Amniotic stem cell (primary cell): ENCODE results near the gene MT1H.
"Not testable (repeated sequence)": the region's sequence is repeated elsewhere in the genome, so short reads cannot be mapped to it uniquely, and the experiment has no call there.

ENCODE experiments used
- DNase-seq: peaks from one replicate; lab custom pipeline; 2025; lab: John Stamatoyannopoulos, UW

Gene MT1H

DNA sequence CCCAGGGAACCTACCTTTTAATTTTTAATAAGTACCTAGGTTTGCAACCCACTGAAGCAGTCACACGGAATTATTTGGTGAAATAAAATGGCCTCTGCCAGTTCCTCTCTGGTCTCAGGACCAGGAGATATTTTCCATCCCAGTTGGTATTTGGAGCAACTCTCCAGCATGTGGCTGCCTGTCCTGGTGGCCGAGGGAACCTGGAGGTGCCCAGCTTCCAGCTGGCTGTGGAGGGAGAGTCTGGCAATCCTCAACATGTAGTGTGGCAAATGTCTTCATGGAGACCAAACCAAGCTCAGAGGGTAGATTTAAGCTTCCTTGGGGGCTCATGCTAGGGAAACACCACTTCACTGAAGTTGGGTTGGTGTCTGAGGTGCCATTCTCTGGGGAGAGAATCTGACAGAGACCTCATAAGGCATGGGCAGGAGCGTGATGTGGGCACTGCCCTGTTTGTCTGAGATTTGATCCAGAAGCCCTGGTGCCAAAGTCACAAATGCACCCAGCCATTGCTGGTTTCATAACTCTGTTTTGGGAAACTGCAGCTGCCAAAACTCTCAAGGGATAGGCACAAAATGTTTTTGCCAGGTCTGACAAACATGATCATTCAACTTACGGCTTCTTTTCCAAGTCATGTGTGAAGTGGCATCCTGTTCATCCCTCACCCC, 15.4 kb downstream of the MT1H start:
- DNase-seq = no peak

DNA sequence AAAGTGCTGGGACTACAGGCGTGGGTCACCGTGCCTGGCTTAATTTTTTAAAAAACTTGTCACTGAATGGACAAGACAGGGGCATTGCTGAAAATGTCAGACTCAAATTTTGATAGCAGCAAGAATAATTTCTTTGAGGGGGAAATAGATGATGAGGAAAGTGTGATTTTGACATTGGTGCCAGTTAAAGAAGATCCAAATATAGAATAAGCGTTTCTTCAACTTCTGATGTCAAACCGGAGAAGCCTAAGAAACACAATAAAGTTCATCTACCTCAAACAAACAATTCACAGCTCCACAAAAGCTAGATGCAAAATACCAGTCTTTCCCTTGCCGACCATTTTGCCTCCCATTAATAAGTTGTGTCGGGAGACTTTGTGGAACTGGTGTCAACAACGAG, 17.1 kb downstream of the MT1H start:
- no peak for DNase-seq

DNA sequence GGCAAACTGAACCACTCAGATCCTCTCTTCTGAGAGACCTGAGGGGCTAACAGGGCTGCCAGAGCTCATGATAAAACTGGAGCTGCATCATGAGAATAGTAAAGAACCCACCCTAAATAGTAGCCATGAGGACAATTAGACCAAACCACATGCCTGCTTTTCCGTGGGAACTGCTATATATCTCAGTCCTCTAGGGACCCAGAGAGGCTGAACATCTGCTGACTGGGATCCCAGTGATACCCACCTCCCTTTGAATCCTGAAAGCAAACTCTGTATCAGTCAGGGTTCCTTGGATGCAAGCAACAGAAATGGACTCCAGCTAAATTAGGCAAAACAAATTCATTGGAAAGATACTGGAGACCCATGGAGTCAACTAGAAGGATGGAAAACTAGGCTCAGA, 19.1 kb downstream of the MT1H start:
- DNase-seq = no peak

DNA sequence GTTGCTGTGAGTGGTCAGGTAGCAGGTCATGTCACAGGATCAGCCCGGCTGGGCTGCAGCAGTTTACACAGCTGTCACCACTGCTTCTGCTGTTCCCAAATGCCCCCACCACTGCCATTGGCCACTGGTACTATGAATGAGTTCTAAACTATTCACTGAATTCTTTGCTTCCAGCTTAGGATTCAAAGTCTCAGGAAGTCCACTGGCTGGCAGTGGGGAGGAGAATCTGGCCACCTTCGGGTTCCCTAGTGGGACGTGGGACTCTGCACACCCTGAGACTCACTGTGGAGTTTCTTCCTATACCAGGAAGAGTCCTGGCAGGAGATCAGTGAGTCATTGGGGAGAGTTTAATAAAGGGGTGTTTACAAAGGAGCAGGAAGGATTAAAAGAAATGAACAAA, 19.6 kb downstream of the MT1H start:
- no peak for DNase-seq

DNA sequence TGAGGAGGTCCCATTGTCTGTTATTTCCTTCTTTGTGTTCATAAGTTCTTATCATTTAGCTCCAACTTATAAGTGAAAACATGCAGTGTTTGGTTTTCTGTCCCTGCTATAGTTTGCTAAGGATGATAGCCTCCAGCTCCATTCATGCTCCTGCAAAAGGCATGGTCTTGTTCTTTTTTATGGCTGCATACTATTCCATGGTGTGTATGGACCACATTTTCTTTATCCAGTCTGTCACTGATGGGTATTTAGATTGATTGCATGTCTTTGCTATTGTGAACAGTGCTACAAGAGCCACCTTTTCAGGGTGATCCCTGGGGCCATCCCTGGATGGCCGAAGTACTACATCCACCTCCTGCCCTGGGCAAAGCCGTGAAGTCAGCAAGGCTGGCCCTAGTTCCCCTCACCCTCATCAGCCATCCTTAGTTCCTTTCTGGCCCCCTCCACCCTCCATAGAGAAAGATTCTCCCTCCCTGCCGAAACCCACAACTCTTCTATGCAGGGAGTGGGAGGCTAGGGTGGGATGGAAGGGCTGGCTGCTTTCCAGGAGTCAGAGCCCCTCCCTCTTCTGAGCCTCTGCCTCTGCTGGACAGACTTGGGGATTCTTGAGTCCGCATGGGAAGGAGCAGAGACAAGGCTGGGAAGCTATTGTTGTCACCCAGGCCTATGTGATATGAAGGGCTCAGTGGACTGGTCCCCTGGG, 21.0 kb downstream of the MT1H start:
- DNase-seq = no peak

DNA sequence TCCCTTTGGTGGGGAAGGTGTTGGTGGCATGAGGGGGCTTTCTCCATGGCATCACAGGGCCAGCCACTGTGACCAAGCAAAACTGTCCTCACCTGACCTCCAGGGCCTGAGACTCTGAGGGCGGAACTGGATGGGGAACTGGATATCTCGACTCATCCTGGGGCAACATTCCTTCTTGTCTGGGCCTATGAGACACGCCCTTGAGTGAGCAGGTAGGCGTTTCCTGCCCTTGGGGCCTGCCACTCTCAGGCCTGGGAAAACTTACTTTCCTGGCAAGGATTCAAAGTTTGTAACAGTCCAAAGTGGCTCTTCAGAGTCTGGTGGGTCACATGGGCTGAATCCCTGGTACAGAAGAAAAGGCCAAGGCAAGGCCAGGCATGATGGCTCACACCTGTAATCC, 22.3 kb downstream of the MT1H start:
- DNase-seq = no peak

DNA sequence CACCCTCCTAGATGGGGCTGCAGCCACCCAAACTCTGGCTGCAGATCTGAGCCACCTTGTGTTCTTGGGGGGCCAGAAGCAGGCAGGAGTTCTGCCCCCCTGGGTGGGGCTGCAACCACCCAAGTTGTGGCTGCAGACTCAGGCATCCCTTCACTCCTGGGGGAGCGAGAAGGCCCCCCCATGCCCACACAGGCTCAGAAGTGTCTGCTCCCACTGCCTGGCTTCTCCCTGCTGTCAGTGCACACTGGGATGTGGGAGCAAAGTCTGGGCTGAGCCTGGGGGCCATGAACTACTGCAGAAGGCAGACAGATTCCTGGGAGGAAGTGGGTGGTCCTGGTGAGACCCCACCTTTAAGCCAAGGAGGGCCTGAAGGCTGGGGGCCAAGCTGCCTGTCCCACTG, 25.6 kb downstream of the MT1H start:
- DNase-seq = no peak

DNA sequence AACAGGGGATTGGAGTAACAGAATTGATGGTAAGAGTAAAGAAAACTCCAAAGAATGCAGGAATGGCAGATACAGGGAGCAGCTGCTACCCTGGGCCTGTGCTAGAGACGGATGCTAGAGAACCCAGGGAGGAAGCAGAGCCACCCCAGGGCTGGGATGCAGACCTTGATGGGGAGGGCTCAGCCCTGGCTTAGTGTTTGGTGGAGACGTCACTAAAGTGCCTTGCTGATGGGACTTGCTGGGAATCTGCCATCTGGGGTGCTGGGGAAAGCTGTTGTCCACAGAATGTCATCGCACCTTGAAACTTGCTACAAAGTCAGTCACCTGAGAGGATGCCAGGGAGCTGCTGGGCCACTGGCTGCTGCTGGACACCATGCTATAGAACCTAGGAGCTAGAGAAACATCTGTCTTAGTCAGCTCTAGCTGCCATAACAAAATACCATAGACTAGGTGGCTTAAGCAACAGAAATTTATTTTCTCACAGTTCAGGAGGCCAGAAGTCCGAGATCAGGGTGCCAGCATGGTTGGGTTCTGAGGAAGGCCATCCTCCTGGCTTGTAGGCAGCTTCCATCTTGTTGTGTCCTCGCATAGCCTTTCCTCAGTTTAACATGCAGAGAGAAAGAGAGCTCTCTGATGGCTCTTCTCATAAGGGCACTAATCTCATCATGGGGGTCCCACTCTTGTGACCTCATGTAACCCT, 28.0 kb downstream of the MT1H start:
- no peak for DNase-seq

DNA sequence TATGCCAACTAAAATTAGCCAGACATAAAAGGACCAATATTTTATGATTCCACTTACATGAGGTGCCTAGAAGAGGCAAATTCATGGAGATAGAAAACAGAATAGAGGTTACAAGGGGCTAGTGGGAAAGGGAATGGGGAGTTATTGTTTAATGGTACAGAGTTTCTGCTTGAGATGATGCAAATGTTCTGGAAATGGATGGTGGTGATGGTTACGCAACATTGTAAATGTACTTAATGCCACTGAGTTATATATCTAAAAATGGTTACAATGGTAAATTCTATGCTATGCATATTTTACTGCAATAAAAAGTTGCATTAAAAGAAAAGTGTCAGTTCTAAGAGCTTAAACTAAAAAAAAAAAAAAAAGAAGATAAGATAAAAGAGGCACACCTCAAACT, 30.6 kb downstream of the MT1H start:
- no peak for DNase-seq

DNA sequence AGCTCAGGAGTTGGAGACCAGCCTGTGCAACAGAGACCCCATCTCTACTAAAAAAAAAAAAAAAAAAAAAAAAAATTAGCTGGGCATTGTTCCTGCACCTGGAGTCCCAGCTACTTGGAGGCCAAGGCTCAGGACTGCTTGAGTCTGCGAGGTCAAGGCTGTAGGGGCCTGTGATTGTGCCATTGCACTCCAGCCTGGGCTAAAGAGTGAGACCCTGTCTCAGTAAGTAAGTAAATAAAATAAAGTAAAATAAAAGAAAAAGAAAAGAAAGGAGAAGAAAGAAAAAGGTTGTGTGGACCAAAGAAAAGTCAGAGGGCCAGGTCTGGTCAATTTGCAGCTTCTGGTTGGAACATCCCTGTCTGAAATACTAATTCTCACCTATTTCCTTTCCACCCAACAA, 31.0 kb downstream of the MT1H start:
- no peak for DNase-seq

DNA sequence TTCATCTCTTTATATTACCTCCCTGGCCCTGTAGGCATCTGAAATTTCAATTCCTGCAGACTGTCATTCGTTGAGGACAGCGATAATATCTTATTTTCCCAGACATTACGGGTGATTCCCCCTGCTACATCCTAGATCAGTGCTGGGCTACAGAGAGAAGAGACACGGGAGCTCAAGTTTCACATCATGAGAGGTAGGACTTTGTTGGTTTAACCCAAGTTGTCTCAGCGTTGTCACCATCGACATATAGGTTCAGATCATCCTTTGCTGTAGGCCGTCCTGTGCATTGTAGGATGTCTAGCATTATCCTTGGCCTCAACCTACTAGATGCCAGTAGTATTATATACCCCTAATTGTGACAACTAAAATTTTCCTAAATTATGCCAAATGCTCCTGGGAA, 31.9 kb downstream of the MT1H start:
- no peak for DNase-seq

DNA sequence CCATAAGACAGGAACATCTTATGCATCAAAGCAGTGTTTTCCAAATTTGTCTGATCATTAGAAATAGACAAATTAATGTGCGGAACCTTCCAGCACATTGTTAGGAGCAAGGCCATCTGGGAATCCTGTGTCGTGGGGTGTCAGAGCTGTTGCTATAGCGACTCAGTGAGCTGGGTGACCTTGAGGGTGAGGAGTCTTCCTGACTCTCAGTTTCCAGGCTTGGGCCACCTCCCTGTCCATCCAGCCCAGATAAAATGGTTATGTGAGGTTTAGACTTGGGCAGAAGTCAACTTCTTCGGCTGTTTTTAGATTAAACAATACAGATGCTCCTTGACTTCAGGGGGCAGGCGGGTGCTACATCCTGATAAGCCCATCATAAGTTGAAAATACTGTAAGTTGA, 33.2 kb downstream of the MT1H start:
- DNase-seq = no peak

DNA sequence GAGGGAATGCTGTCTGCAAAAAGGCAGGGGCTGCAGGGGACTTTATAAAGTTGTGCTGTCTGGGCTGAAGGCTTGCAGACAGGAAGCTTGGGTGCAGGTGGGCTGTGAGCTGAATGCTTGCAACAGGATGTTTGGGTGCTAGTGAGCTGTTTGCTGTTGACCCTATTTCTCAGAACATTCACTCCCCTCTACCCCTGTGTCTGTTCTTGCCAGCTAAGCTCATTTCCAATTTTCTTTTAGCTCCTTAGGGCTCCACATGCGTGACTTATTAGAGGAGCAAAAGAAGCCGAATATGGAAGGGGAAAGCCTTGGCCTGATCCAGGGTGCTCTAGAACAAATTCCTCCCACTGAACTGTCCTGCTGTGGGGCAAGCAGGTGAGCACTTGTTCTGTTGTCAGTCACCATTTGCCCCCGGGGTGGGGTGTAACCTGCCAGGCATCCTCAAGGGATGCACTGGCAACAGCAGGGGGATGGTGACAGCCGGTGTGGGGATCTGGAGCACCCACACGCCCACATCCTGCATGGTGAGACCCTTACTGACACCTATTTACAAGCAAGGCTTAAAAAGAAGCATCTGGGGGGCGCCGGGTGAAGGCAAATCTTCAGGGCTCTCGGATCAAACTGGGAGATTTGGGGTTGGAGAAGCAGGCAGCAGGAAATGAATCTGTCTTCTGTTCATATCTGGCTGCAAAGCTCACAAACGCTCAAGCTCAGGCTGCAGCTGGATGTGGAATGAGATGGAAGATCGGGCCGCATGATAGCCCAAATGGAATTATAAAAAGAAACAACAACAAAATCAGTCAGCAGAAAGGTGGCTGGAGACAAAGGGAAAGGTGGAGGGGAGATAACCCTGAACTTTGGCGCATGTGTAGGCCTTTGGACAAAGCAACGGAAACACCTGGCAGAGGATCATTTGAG, 39.2 kb downstream of the MT1H start:
- DNase-seq = no peak

DNA sequence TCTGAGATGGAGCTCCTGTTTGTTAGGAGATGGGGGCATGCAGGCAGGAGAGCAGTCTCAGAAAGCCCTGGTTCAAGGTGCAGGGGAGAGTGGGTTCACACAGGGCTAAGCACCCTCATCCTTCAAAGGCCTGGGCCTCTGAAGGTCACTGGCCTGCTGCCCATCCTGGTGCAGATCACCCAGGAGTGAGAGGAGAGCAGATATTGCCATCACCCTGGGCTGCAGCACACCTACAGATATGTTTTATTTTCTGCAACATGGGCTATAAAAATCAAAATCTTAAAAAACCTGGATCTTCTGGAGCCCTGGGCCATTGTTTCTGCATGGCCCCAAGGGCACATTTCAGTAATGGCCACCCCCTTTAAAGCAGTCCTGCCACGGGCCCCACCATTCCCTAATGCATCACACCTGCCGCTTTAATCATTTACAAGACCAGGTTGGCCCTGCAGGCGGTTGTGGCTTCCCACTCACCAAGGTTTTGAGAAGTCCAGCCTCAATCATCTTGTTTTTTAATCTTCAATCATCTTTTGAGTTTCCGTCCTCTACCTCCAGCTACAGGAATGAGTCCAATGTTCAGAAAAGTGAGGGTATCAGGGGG, 39.9 kb downstream of the MT1H start:
- no peak for DNase-seq

DNA sequence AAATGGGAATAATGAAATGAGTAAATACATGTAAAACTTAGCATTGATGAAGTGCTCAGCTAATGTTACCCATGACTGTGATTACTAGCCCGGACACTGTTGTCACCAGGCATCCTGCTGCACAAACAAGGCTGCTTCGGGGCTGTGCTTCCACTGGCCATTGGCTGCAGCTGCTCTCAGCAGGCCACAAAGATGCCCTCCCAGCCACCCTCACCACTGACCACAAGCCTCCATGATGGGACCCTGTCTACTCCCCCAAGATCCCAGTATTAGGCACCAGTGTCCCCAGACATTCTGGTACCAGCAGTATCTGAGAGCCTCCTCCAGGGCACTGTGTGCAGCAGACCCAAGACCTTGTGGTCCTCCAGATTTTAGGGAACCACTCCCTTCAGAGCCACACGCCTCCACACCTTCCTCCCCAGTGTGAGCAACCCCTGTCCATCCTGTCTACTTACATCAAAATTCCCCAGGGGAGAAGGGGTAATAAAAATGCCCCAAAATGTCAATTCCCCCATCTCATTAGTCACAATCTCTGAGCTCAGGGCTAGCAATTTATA, 40.6 kb downstream of the MT1H start:
- DNase-seq = no peak

DNA sequence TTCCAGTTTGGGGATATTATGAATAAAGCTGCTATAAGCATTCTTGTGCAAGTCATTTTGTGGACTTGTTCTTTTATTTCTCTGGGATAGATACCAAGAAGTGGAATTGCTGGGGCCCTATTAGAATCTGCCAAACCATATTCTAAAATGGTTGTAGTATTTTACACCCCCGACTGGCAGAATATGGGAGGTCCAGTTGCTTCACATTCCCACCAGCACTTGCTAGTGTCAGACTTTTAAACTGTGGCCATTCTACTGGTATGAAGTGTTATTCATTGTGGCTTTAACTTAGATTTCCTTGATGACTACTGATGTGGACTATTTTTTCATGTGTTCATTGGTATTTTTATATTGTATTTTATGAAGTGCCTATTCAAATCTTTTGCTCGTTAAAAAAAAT, 42.2 kb downstream of the MT1H start:
- no peak for DNase-seq

DNA sequence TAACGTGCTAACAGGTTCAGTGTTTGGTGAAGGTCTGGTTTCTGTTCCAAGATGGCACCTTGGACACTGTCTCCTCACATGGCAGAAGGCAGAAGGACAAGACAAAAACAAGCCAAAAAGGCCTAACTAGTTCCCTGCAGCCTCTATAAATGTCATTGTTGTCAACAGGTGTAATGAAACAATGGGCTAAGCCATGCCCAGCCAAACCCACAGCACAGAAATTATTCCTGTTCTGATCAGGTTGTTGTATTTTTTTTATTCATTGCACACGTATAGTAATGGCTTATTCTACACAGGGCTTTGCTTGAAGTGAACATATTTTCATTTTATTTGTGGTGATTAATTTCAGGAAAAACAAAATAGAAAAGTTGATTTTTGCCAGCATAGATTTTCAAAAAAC, 44.2 kb downstream of the MT1H start:
- no peak for DNase-seq

DNA sequence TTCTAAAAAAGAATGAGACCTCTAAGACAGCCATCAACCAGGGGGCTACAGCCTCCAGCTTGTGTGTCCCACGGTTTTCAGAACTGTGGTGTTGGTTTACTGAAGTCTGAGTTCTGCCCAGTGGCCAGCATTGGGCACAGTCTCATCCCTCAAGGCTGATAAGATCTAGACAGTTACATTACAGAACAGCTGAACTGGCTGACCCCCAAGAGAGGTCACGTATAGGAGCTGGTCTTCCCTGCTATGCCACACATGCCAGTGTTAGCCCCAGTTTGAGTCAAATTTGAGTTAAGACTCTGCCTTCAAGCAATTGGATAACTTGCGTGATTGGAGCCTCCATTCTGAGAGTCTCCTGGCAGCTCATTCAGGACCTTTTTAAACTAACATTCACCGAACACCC, 45.5 kb downstream of the MT1H start:
- no peak for DNase-seq

DNA sequence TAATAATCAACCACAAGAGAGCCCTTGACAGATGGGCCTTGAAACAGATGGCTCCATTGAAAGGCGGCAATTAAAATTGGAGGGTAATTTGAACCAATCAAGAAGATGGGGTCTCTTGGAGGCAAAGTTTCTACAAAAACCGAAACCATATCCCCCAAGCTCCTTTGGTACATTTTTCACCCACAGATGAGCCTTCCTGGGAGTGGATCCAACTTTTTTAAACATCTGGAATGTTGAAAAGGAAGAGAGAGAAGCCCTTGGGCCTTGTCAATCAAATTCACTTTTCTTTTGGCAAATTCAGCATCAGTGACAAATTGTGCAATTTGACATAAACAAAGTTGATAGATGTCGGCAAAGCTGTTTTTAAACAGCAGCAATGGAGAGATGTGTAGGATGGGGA, 47.1 kb downstream of the MT1H start:
- DNase-seq = no peak

DNA sequence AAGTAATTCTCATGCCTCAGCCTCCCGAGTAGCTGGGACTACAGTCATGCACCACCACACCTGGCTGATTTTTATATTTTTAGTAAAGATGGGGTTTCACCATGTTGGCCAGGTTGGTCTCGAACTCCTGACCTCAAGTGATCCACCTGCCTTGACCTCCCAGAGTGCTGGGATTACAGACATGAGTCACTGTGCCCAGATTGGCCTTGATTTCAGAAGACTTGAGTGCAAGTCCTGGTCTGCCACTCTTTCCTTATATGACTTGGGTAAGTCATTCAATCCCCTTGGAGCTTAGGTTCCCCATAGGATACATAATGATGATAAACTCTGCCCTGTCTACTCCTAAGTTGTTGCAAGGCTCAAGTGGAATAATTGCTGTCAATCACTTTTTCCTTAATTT, 47.9 kb downstream of the MT1H start:
- not testable (repeated sequence) for DNase-seq
